ENCODE data around the gene CUL9.

The CUL9 gene

DNA sequence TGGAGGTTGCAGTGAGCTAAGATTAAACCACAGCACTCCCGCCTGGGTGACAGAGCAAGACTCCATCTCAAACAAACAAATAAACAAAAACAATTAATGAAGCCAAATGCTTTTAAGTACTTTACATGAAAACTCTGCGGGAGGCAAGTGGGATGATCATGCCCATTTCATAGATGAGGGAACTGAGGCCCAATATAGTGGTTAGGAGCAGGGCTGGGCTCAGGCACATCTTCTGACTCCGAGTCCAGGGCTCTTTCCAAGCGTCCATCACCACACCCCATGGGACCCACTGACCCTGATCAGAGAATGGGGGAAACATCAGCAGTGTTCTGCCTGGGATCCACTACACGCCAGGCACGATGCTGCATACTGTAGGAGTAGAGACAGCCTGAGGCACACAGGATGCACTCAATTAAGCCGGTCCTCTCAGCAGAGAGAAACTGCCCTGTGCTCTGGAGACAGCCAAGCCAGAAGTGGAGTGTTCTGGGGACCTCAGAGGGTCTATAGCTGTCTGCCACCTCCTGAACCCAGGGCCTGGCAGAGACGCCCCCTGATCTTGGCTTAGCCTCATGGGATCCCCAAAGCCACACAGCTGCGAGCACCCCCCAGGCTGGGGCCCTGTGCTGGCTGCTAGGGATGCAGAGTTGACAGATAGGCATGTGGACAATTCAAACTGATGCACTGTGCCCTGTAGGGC is 74.8 kb downstream of the CUL9 start:
- no peak for DNase-seq (ENCODE audit: low read depth)

DNA sequence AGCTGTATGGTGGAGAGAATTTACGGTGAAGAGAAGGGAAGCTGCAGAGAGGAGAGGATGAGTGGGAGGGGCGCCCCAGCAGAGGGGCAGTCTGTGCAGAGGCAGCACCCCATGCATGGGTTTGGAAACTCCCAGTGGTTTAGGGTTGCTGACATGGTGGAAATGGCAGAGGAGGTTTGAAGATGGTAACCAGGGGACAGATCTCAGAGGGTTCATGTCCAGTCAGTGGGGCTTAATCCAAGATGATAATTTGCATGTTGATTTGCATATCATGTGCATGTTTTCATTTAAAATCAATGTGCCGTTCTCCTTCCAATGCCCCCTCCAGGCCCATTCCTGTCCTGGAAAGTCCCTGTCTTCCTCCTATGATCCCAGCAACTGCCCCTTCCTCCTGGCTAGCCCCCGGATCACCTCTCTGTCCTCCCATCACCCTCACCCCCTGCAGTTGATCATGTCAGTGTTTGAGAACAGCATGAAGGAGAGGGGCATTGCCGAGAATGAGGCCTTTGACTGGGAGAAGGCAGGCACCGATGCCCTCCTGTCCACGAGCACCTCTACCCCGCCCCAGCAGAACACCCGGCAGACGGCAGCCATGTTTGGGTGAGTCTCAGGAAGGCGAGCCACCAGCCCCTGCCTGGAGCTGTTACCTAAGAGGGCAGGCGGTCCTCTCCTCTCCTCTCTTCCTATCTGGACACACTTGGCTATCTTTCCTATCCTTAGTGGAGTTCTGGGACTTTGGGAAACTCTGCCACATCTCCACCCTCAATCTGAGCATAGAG is 75.6 kb downstream of the CUL9 start:
- DNase-seq (ENCODE audit: low read depth), result no peak

GRCh38 chr6:43258180-43258579 is 76.2 kb downstream of the CUL9 start:
- DNase-seq (ENCODE audit: low read depth), result no peak

DNA sequence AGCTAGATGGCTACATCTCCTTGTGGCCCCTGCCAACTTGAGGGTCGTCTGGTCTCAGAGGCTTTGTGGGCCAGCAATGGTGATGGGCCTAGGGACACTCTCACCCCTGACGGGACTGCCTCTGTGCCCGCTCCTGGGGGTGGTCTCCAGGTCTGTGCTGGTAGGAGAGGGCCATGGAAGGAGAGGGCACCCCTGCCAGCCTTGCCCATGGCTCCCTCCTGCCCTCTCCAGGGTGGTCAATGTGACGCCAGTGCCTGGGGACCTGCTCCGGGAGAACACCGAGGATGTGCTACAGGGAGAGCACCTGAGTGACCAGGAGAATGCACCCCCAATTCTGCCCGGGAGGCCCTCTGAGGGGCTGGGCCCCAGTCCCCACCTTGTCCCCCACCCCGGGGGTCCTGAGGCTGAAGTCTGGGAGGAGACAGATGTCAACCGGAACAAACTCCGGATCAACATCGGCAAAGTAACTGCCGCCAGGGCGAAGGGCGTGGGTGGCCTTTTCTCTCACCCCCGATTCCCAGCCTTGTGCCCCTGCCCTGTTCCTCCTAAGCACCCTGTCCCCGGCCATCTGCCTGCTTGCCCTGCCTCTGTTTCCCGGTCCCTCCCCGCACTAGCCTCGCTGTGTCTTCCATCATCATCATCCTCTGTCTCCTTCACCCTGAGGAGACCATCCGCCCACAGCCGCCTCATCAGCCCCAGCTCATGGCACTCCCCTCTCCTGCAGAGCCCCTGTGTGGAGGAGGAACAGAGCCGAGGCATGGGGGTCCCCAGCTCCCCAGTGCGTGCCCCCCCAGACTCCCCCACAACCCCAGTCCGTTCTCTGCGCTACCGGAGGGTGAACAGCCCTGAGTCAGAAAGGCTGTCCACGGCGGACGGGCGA is 77.1 kb downstream of the CUL9 start:
- no peak for DNase-seq (ENCODE audit: low read depth)

GRCh38 chr6:43260791-43261190 is 78.8 kb downstream of the CUL9 start:
- no peak for DNase-seq (ENCODE audit: low read depth)

- DNase-seq (ENCODE audit: low read depth), result no peak
These were observed 79.2 kb downstream of the CUL9 start for GRCh38 chr6:43261198-43261597.

DNA sequence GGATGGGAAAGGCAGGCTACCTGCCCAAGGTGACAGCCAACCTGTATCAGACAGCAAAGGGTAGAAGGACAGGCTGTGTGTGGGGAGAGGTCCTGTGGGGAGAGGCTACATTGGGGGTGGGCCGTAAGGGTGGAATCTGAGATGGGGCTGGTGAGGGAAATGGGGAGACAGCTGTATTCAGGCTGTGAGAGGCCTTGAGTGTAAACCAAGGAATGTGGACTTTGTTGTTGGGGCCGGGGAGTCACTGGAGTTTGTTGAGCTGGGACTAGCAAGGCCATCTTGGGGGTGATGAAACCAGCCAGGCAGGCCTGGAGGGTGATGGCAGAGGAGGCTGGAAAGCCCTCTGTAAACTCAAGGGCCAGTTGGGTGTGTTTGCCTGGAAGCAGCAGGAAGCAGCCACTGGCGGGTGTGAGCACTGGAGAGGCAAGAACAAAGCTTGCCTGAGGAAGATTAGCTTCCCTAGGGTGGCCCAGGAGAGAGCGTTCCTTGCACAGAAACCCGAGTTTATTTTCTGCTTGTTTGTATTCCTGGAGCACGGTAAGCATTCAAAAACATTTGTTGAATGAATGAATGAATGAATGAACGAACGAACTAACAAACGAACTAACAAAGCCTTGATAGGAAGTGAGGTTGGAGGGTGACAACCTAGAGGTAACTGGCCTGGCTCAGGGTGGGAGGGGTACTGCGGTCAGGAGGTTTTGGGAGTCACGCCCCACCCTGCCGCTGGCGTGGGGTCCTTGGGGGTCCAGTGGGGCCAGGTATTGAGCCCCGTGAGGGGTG is 80.2 kb downstream of the CUL9 start:
- DNase-seq (ENCODE audit: low read depth), result no peak

- DNase-seq (ENCODE audit: low read depth), result no peak
These were observed 80.9 kb downstream of the CUL9 start for GRCh38 chr6:43262780-43263313.

DNA sequence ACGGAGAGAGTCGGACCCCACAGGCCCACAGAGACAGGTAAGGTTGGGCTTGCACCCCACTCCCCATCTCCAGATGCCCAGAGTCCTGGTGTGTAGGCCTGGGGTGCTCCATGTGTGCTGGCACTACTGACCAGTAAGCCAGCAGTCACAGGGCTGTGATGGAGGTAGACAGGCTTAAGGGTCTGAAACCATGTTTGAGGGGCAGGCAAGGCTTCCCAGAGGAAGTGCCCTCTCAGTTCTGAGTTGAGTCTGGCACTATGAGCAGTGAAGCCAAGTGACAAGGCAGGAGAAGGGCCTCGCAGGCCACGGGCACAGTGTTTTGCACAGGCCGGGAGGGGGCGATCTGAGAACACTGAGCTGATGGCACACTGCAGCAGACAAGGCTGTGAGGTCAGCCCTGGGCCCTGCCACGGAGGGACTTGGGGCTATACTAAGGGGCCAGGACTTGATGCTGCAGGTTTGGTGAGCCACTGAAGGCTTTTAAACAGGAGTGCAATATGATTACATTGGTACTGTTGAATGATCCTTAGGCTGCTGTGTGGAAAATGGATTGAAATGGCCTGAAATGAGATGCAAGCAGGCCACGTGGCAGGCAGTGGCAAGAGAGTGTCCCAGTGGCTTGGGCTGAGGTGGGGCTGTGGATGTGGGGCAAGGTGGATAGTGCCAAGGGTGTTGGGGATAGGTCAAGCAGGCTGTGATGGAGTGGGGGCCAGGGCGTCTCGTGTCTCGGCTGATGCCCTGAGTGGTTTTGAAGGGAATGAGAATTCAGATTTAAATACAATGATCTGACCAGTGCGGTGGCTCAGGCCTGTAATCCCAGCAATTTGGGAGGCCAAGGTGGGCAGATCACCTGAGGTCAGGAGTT is 81.5 kb downstream of the CUL9 start:
- peak; percentile 58 for DNase-seq (ENCODE audit: low read depth)

- no peak for DNase-seq (ENCODE audit: low read depth)
These were observed 82.7 kb downstream of the CUL9 start for GRCh38 chr6:43264599-43265145.

DNA sequence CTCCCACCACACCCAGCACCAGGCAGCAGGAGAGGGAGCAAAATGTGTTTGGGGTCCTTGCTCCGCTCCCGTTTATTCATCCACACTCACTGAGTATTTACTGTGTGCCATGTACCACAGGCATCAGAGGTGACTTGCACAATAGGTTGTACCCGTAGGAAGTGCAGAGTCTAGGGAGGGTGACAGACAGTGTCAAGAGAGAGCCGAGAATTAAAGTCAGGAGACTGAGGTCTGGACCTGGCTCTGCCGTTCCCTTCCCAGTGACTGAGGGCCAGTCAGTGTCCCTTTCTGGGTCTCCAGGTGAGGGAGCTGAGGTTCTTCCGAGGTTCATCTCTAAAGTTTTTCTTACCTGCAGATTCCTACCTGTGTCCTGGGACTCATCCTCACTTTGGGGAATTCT is 83.6 kb downstream of the CUL9 start:
- no peak for DNase-seq (ENCODE audit: low read depth)

- DNase-seq (ENCODE audit: low read depth), result no peak
These were observed 85.8 kb downstream of the CUL9 start for GRCh38 chr6:43267619-43268354.

DNA sequence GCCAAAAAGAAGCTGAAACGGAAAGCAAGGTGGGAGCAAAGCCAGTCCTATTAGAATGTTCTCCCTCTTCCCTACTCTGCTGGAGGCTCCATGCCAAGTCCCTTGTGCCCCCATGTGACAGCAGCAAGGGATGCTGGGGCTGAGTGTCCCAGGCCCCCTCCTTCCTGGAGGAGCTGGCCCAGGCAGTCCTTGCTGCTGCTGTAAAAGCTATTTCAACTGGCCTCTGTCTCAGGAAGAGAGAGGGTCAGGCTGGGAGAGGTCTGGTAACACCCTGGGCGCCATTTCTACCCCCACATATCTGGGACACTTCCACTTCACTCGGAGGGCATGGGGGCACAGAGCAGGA is 86.3 kb downstream of the CUL9 start:
- no peak for DNase-seq (ENCODE audit: low read depth)

- no peak for DNase-seq (ENCODE audit: low read depth)
These were observed 86.8 kb downstream of the CUL9 start for GRCh38 chr6:43268782-43269272.

DNA sequence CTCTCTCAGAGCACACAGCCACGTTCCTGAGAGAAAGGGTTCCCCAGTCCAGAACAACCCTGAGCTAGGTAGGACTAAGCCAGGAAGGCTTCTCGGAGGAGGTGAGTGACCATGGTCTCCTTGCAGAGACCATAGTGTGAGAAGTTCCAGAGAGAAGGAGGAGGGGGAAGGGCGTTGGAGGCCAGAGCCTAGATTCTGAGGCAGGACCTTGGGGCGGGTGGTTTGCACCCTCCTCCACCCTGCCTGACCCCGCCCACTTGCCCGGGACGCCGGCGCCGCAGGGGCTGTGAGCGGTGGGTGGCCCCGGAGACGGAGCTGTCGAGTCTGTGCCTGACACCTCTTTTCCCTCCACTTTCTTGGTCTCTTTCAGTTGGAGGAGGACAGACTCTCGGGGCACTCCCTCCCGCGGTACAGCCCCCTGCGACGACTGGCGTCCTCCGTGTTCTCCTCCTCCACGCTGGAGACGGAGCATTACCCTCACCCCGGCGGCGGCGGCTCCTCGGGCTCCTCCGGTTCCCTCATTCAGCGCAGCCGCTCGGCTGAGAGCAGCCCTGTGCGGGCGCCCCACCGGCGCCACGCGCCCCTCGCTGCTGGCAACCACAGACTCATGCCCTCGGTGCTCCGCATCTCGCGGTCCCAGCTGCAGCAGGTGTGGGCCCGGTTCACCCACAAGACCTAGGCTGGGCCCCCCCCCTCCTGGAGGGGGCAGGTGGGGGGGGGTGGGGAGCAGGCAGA is 87.4 kb downstream of the CUL9 start:
- DNase-seq (ENCODE audit: low read depth), result no peak

- no peak for DNase-seq (ENCODE audit: low read depth)
These were observed 89.3 kb downstream of the CUL9 start for GRCh38 chr6:43271103-43271815.

GRCh38 chr6:43271944-43272343 is 89.9 kb downstream of the CUL9 start:
- DNase-seq (ENCODE audit: low read depth), result no peak

- no peak for DNase-seq (ENCODE audit: low read depth)
These were observed 91.7 kb downstream of the CUL9 start for GRCh38 chr6:43273707-43274106.

Data from stimulated activated CD8-positive, alpha-beta memory T cell treated with anti-CD3 and anti-CD28 coated beads, Interleukin-7, amount 100 ng/mL, for 24 hours (primary cell).